GM19238 (cell line): ENCODE results near the gene MLLT1.

Experiments used
- DNase-seq: peaks from one replicate; pipeline ENCODE4 v3.0.0; 2011; ENCODE audit warnings: low spot score; ENCODE audit not compliant: insufficient read length

MLLT1 gene

GRCh38 chr19:6235031-6235951 lies 44.5 kb downstream of the MLLT1 start:
- no peak for DNase-seq

DNA sequence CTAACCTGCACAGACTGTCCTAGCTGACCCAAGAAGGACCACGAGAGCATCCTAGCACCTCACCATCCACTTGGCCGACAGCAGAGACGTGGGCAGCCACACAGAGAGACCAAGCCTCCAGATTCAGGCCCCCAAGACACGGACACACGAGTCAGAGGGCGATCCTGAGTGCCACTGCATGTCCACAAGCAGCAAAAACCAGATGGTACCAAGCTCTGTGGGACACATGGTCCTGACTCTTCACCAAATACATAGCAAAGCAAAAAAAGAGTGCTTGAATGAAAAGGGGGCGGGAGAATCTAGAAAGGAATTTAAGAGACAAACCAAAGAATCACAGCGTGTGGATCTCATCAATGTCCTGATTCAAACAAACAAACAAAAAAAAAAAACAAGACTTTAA lies 45.2 kb downstream of the MLLT1 start:
- DNase-seq: no peak

GRCh38 chr19:6233827-6234511 lies 45.8 kb downstream of the MLLT1 start:
- no peak for DNase-seq

- no peak for DNase-seq
Observed at GRCh38 chr19:6233056-6233826, 46.5 kb downstream of the MLLT1 start.

GRCh38 chr19:6232601-6233055 lies 47.1 kb downstream of the MLLT1 start:
- DNase-seq: no peak

GRCh38 chr19:6230991-6231448 lies 48.8 kb downstream of the MLLT1 start:
- DNase-seq: no peak

- DNase-seq: no peak
Observed at GRCh38 chr19:6229951-6230712, 49.6 kb downstream of the MLLT1 start.

DNA sequence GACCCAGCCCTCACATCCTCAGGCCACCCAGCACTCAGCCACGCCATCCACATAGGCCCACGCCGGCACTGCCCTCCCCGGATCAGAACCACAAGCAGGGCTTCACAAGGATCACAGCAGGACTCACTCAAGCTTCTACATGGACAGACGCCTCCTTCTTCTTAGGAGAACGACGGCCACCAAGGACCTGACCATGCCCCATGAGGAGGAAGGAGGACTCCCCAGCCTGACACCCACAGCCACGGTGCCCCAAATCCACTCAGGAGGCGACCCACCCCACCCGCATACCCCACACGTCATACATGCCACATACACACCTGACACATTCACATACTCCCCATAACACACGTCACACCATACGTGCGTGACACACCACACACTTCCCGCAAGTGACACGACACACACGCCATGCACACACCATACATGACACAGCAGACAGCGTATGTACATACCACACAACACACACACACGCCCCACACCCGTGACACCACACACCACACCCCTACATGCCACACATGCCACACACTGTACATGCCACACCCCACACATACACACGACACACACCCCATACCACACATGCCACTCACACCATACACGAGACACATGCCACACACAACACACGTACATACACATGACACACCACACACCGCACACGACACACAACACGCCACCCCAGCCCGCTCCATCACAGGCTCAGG lies 50.4 kb downstream of the MLLT1 start:
- no peak for DNase-seq

DNA sequence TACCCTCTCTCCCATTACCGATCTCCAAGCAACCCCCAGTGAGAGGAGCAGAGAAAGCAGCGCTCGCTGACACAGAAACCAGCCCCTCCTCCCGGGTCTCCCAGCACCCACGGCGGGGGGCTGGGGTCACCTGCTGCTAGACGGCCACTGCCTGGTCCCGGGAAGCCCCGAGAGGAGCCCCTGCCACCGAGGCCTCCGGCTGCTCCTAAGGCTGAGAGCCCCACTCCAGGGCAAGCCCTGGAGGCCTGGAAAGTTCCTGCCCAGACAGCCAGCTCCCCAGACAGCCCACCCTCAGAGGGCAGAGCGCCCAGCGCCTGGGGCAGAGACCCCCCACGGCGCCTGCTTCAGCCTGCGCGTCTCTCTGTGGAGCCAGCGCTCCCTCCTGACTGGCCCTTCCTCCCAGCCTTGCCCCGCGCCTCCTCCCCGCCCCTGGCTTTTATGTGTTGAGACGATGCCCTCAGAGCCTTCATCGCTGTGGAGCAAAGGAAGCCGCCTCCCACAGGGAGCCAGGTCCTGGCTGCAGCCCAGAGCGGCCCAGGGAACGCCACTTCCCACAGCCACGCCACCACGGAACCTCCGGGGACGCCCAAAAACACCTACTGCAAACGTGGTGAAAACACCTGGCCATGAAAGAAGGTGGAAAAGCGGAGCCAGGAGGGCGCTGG lies 51.1 kb downstream of the MLLT1 start:
- DNase-seq: no peak

DNA sequence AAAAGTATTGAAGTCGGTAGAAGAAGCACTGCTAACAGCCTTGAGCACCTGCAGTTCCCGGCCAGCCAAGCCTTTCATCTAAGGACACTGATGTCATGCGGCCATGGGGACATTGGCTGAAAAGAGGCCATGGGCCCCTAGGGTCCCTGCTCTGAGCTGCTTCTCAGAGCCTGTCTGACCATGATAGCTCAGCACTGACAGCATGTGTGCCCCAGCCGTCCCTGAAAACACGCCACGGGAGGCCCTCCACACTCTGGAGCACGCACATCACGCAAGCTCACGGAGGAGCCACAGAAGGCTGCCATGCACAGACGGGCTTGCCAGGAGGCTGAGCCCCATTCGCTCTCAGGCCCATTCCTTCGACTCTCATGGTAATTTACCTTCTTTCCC lies 51.8 kb downstream of the MLLT1 start:
- DNase-seq: no peak

DNA sequence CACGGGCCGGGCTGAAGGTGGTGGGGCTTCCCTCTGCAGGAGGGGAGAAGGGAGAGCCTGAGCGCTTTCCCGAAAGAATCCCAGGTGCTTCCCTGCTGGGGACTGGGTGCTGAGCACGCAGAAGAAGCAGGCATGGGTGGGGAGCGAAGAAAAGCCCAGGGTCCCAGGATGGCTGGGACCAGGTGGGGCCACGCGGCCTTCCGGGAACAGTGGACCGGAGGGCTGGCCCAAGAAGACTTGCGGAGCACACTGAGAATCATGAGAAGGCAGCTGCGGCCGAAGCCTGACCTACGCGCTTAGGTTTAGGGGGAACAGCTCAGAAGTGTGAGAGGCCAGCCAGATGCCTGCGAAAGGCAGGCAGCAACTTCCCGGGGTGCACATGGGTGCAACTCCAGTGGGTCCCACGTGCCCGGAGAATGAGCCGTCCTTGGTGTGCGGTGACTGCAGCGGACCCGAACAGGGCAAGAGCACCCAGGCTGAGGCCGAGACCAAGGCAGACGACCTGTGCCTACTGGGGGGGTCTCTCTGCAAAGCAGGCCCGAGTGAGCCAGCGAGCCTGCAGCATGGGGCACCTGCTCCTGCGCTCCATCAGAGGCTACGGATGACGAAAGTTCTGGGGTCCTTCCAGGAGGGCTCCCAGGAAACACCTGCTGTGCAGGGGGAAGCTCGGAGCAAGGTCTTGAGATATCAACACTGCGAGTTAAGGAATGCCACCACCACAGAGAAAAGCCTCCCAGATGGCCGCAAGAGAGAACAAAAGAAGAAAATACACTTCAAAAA lies 52.4 kb downstream of the MLLT1 start:
- no peak for DNase-seq

GRCh38 chr19:6226444-6227155 lies 53.2 kb downstream of the MLLT1 start:
- DNase-seq: no peak

- DNase-seq: no peak
Observed at GRCh38 chr19:6226012-6226411, 53.8 kb downstream of the MLLT1 start.

- no peak for DNase-seq
Observed at GRCh38 chr19:6225232-6225865, 54.4 kb downstream of the MLLT1 start.

DNA sequence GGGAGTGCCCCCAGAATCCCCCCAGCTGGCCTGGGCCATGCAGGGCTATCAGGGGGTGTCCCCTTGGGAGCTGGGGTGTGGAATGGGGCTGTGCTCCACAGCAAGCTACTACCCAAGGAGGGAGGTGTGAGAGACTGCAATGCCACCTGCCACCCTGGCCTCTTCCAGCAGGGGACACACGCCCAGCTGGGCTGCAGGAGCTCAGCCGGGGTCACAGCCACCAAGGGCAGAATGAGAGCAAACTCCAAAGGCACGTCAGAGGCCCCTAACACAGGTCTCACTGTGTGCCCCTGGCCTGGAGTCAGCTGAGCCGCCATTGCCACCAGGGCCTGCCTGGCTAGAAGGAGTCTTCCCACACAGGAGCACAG lies 55.5 kb downstream of the MLLT1 start:
- DNase-seq: no peak

GRCh38 chr19:6223461-6224307 lies 56.1 kb downstream of the MLLT1 start:
- DNase-seq: no peak

GRCh38 chr19:6222884-6223283 lies 56.9 kb downstream of the MLLT1 start:
- DNase-seq: no peak
